Epithelial cell of proximal tubule (primary cell): ENCODE results near the gene MIR17HG. TPM values are rescaled to one million over a fixed set of nuclear protein-coding genes. Genes with fewer than 3 reads are reported as not detected.
"Not testable (repeated sequence)": the region's sequence is repeated elsewhere in the genome, so short reads cannot be mapped to it uniquely, and the experiment has no call there.

ENCODE experiments used
- DNase-seq: peaks from one replicate; pipeline ENCODE4 v3.0.0-alpha.2; 2011; ENCODE audit warnings: low read depth
- H3K4me3 ChIP-seq: 2 replicates; pipeline ENCODE4 v1.5.1; 2011; ENCODE audit warnings: low read depth, mild to moderate bottlenecking, low read length
- total RNA-seq: library from RNA; depleted of rRNA; stranded (reverse); fragments of >200 nt; gene quantifications from 2 replicates; pipeline ENCODE4 v1.2.3, GENCODE V29; 2015
- TF ChIP-seq, protein P1 (sequence below): conservative IDR thresholded peaks from 2 replicates; pipeline ENCODE4 v1.5.1; 2012; ENCODE audit warnings: low read depth, mild to moderate bottlenecking, low read length

The MIR17HG gene
- total RNA-seq, 1 donor from 2014 or later = 5.1 TPM

DNA sequence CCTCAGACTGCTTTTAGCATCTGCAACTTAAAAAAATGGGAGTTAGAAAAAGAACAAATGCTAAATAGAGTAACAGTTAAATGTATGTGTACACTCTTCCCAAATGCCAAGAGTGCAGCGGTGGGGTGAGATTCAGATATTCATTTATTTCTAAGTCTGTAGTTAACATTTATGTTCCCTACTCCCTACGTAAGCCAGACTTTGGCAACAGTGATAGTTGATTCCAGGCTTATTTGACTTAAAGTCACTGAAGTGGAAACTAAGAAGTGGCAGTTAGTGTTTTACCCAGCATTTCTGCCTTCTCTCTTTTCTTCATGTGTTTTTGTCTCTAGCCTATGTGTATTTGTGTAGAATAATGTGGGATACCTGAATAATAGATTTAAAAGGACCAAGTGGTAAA lies 4.5 kb downstream of the MIR17HG start:
- H3K4me3 ChIP-seq = no peak overlapping the region
- DNase-seq = no peak
- TF ChIP-seq, protein P1, sequence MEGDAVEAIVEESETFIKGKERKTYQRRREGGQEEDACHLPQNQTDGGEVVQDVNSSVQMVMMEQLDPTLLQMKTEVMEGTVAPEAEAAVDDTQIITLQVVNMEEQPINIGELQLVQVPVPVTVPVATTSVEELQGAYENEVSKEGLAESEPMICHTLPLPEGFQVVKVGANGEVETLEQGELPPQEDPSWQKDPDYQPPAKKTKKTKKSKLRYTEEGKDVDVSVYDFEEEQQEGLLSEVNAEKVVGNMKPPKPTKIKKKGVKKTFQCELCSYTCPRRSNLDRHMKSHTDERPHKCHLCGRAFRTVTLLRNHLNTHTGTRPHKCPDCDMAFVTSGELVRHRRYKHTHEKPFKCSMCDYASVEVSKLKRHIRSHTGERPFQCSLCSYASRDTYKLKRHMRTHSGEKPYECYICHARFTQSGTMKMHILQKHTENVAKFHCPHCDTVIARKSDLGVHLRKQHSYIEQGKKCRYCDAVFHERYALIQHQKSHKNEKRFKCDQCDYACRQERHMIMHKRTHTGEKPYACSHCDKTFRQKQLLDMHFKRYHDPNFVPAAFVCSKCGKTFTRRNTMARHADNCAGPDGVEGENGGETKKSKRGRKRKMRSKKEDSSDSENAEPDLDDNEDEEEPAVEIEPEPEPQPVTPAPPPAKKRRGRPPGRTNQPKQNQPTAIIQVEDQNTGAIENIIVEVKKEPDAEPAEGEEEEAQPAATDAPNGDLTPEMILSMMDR = no peak

DNA sequence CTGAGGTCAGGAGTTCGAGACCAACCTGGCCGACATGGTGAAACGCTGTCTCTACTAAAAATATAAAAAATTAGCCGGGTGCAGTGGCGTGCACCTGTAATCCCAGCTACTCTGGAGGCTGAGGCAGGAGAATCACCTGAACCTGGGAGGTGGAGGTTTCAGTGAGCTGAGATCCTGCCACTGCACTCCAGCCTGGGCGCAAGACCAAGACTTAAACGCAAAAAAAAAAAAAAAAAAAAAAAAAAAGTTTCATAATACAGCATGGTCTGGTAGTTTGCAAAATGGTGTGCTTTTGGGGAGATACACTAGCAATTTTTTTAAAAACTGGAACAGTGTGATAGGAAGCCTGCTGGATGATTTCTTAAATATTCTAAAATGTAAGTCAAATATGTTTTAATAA lies 5.4 kb downstream of the MIR17HG start:
- not testable (repeated sequence) for H3K4me3 ChIP-seq, DNase-seq

DNA sequence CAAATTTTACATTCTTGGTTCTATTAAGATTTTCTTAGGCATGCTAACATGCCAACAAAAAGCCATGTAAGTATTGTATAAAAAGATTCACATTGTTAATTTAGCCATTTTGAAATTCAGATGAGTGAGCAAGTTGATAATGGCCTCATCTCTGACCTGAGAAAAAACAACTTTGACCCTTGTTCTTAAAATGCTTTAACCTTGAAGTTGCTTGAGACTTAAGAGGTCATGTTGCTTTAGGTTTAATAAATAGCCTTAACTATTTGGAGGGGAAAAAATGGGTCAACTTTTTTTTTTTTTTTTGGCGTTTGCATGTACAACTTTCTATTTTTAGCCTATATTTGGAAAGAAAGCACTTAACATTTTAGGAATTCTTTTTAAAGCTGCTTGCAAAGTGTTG lies 6.0 kb downstream of the MIR17HG start:
- DNase-seq = no peak
- TF ChIP-seq, protein P1 = no peak
- H3K4me3 ChIP-seq = no peak overlapping the region

DNA sequence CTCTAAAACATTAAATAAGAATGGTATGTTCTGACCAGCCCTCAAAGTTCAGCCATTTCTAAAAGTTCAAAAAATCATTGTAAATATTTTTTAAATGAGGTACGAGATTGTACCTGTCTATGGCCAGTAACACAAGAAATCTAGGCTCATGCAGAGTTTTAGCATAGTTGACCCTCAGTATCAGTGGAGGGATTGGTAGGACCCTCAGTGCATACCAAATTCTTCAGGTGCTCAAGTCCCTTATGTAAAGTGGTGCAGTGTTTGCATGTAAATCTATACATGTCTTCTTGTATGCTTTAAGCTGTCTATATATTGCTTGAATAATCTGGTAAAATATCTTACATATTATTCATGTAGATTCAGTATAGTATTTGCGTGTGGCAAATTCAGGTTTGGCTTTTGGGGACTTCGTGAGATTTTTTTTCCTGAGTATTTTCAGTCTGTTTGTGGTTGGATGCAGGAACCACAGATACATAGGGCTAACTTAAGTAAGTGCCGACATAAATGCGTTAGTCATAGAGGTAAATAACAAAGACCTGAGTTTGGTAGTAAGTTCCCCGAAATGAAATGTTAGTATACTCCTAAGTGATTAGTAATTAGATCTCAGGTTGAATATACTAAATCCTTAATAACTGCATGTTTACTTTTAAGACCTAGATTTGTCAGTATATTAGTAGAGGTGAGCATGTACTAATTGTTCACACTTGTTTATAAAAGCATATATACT lies 7.8 kb downstream of the MIR17HG start:
- no peak for DNase-seq
- no peak overlapping the region for H3K4me3 ChIP-seq
- TF ChIP-seq, protein P1 = no peak

DNA sequence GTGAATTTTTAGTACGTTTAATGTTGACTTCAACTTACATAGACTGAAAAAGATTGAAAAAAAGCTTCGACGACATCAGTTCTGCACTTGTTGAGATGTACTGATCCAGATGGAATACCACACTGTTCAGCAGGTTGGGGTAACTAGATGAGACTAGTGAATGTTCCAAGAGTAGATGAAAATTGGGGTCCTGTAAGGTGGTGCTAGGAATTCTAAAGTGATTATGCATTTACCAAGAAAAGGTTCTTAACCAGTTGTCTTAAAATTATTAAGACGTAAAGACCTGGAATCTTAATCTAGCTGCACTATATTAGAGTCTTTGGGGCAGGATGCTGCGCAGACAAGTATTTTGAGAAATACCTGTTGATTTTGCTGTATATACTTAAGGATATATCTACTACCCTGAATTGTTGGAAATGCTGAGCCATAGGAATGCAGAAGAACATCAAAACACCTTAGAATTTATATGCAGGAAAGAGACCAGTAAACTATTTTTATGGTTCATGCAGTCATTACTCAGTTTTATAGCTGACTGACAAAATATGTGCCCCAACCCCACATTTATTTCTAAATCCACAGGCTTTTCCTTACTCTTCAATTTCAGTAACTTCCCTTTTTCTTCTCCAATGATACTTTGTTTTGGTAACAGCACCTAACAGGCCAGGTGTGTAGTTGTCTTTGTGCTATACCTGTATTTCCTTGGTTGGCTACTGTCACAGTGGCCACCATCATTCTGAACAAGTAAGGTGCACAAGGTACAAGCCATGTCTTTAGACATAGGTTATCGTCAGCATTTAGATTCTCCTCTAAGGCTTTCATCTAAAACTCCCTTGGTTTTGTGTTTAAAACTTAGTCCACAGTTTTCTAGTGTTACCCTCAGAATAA lies 8.6 kb downstream of the MIR17HG start:
- no peak for DNase-seq
- no peak overlapping the region for H3K4me3 ChIP-seq
- TF ChIP-seq, protein P1 = no peak

DNA sequence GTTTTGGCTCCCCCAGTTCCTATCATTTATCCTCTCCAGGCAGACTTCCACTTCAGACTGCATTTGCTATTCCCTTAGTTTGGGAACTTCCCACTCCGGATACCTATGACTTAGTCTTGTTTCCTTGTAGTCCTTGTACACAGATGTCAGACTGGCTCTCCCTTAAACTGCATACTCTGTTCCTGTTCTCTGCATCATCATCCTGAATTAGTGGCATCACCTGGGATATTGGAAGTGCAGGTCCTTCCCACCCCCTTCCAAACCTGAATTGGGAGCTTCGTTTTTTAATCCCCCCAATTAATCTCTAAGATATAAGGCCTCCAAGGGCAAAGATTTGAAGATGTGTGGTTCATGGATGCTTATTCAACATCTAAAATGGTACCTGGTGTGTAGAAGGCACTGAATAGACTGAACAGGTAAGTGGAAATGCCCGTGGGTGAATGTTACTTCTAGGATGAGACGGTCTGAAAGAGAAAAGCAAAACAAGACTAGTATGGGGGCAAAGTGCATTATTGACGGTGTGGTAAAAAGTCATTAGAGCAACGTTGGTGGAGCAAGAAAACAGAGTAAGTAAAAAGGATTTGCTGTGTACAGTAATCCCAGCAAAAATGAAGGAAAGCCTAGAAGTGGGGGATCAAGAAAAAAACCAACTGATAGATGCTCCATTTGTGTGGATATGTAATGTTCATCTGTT lies 9.6 kb downstream of the MIR17HG start:
- no peak overlapping the region for H3K4me3 ChIP-seq
- DNase-seq = no peak
- TF ChIP-seq, protein P1 = no peak

DNA sequence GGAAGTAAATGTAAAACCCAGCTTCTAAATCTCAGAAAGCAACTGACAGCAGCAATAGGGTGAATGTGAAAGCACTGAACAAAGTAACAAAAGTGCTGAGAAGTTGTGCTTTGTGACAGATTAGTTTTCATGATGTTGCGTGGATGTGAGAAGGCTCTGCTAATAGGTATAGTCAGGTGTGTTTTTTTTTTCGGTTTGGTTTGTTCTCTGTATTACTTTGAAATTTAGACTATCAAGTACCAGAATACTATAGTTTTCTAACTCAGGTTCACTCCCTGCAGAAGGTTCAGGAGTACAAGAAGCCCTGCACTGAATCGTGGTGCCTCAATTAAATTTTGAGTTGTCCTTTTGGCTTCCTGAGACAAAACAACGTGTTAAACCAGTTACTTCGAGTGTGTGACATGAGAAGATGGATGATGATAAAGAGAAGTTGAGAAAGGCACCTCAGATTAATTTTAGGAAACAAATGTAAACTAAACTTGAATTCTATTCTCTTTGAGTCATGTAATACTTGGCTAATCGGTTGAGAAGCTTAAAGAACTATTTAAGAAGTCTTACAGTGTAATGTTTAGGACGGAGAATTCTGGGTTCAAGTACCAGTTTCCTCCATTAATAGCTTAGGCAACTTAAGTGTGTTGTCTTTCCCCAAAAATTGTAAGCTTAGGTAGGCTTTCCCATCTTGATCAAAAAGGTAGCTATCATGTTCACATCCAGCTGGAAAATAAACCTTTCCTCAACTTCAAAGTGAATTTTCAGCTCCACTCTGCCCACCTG lies 10.3 kb downstream of the MIR17HG start:
- TF ChIP-seq, protein P1 = no peak
- no peak overlapping the region for H3K4me3 ChIP-seq
- no peak for DNase-seq
